Myocyte (in vitro differentiated cells): Measurements from ENCODE around the gene GPC5. TPM values are rescaled to one million over a fixed set of nuclear protein-coding genes. Genes with fewer than 3 reads are reported as not detected.
A peak's percentile ranks its signal among the peaks of the same experiment; 100 is the strongest.

Source experiments
- DNase-seq: peaks from one replicate; pipeline ENCODE4 v3.0.0-alpha.2; 2012; ENCODE audit warnings: low read depth
- microRNA counts: library from miRNA; unstranded; fragments of <30 nt; microRNA quantifications from one replicate; lab custom pipeline; 2016
- microRNA-seq: library from miRNA; unstranded; fragments of <30 nt; microRNA quantifications from one replicate; pipeline ENCODE4, GENCODE V29; 2016
- total RNA-seq: library from RNA; depleted of rRNA; stranded (reverse); fragments of >200 nt; gene quantifications from 2 replicates; pipeline ENCODE4 v1.2.3, GENCODE V29; 2014

The GPC5 gene
- total RNA-seq, 1 donor from 2014 or later: 0.21 TPM

DNA sequence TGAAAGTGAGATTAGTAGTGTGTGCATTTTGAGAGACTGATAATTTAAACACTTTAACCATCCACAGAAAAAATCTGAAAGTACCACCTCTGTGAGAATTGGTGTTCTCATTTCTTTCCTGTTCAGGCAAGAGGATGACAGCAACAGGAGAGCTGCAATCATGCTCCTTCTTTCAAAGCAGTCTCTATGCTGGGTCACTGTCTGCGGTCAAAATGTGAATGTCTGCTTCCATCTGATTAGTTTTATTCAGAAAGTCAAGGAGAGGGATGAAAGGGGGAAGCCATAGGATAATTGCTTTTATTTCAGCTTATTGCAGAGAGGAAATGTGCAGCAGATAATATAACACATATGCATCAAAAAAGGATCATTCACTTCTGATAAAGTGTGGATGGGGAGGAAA is 1514.2 kb downstream of the GPC5 start:
- no peak for DNase-seq

DNA sequence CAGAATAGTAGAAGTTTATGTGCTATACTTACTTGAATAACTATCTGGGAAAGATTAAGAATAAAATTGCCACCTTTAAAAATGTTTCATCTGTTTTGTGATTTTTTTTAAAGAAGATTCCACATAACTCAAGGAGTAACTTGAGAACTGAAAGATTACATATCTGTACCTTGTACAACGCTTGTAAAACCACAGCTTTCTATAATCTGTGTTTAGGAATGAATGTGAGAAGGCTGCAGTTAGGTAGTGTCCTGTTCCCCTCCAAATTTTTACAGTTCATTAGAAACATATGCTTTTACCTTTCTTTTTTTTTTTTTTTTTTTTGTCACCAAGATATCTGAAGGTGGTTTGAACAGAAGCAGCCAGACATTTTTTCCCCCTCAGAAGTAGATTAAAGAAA is 1515.4 kb downstream of the GPC5 start:
- no peak for DNase-seq

MicroRNA genes within 50 kb of the gene (microRNA counts, 767-probe panel; counts per million panel counts)
- microRNA hsa-miR-18a-5p (lab: Ali Mortazavi, UCI): not detected
- 7,261 counts per million, percentile 18 among the panel's probes with 10 or more counts for microRNA hsa-miR-19a-3p (lab: Ali Mortazavi, UCI)
- 10,684 counts per million, percentile 48 among the panel's probes with 10 or more counts for microRNA hsa-miR-19b-3p (lab: Ali Mortazavi, UCI)
- 10,215 counts per million, percentile 40 among the panel's probes with 10 or more counts for microRNA hsa-miR-20a-5p+hsa-miR-20b-5p (lab: Ali Mortazavi, UCI)
- not detected for microRNA hsa-miR-92a-3p (lab: Ali Mortazavi, UCI)

Small RNA genes lying within 50 kb of the gene (microRNA-seq; reads per million reads assigned to microRNA genes)
- gene MIR548AS: not detected

Other genes with a start within 250 kb of the GPC5 start
- gene MIR17HG, start 50.9 kb upstream of the GPC5 start, total RNA-seq: 3.6 and 4.6 TPM in 2 replicates